ENCODE results near the gene CLIP1.

Gene CLIP1

GRCh38 chr12:122423258-122424165 lies 1.0 kb upstream of the CLIP1 start:
- Histone ChIP-seq H3K4me1 (ENCODE audit: low read length) (peaks cover 32% of the 10 kb centered on the region), H3K9me3 (ENCODE audit: insufficient read depth, low read length) (no peaks in the 10 kb centered on the region), H4K20me1 (ENCODE audit: insufficient read depth, low read length) (no peaks in the 10 kb centered on the region), H3K79me2 (ENCODE audit: low read length) (peaks cover 29% of the 10 kb centered on the region), H3K9ac (ENCODE audit: low read length) (peak overlapping the region; percentile 61), H3K27ac (ENCODE audit: low read length) (no peak overlapping the region), H3K4me2 (ENCODE audit: low read length) (peak overlapping the region; percentile 100), H3K4me3 (ENCODE audit: low read length) (peak overlapping the region; percentile 84), H2AFZ (ENCODE audit: low read depth, low read length) (peak overlapping the region; percentile 77), H3K27me3 (ENCODE audit: low read depth, low read length) (peaks cover 6% of the 10 kb centered on the region; the same call in 1 of the 2 replicates), H3K36me3 (replicated peaks; ENCODE audit: low read depth, low read length) (no peaks in the 10 kb centered on the region)
- no peak for TF ChIP-seq CTCF (IDR thresholded peaks at IDR 0.05; ENCODE audit: low read depth, low read length)
- TF ChIP-seq EZH2phosphoT487 (IDR thresholded peaks at IDR 0.05; ENCODE audit: low read depth), result no peak

GRCh38 chr12:122422730-122423257 lies 325 bp upstream of the CLIP1 start:
- H3K27ac ChIP-seq (ENCODE audit: low read length), result no peak overlapping the region
- H3K4me2 ChIP-seq (ENCODE audit: low read length), result peak overlapping the region; percentile 100

DNA sequence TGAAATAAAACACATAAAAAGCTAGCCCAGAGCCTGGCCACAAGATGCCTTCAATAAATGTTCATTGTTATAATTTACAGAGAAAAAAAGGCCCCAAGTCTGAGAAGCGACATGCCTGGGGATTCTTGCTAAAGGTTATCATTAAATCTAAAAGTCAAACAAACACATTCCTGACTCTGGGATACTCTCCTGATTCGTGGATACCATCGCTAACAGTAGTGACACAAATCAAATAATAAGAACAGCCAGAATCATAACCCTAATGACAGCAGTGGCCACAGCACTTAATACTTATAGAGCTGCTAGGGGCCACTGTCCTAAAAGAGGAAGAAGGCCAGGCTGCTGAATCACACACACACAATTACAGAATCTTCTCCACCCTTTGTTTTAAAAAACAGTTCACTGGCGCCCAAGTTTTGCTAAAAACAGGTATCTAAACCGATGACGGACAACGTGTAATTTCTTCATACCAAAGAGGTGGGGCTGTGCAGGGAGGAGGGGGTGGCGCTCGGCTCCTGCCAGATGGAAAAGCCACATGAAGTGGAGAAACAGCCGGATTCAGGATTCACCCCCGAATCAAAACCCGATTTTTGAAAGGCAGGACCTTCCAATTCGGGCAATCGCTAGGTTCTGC lies 1.2 kb downstream of the CLIP1 start:
- H3K27me3 ChIP-seq (ENCODE audit: low read depth, low read length), result peaks cover 6% of the 10 kb centered on the region; the same call in 1 of the 2 replicates
- no peaks in the 10 kb centered on the region for H3K36me3 ChIP-seq (replicated peaks; ENCODE audit: low read depth, low read length)
- H3K79me2 ChIP-seq (ENCODE audit: low read length), result peaks cover 46% of the 10 kb centered on the region
- H3K4me3 ChIP-seq (ENCODE audit: low read length), result peak overlapping the region; percentile 88
- H2AFZ ChIP-seq (ENCODE audit: low read depth, low read length), result peak overlapping the region; percentile 5
- H3K9me3 ChIP-seq (ENCODE audit: insufficient read depth, low read length), result no peaks in the 10 kb centered on the region
- no peaks in the 10 kb centered on the region for H4K20me1 ChIP-seq (ENCODE audit: insufficient read depth, low read length)
- peak overlapping the region; percentile 85 for H3K9ac ChIP-seq (ENCODE audit: low read length)
- peaks cover 49% of the 10 kb centered on the region for H3K4me1 ChIP-seq (ENCODE audit: low read length)
- TF ChIP-seq EZH2phosphoT487 (IDR thresholded peaks at IDR 0.05; ENCODE audit: low read depth) (no peak), CTCF (IDR thresholded peaks at IDR 0.05; ENCODE audit: low read depth, low read length) (no peak)
- H3K4me2 ChIP-seq (ENCODE audit: low read length), result peak overlapping the region; percentile 89
- peak overlapping the region; percentile 60 for H3K27ac ChIP-seq (ENCODE audit: low read length)

More at GRCh38 chr12:122422730-122423257, 325 bp upstream of the CLIP1 start:
- Histone ChIP-seq H3K36me3 (replicated peaks; ENCODE audit: low read depth, low read length) (no peaks in the 10 kb centered on the region), H4K20me1 (ENCODE audit: insufficient read depth, low read length) (no peaks in the 10 kb centered on the region), H3K9me3 (ENCODE audit: insufficient read depth, low read length) (no peaks in the 10 kb centered on the region), H3K27me3 (ENCODE audit: low read depth, low read length) (peaks cover 6% of the 10 kb centered on the region; the same call in 1 of the 2 replicates), H3K79me2 (ENCODE audit: low read length) (peaks cover 36% of the 10 kb centered on the region), H3K9ac (ENCODE audit: low read length) (peak overlapping the region; percentile 61), H3K4me3 (ENCODE audit: low read length) (peak overlapping the region; percentile 84), H3K4me1 (ENCODE audit: low read length) (peaks cover 39% of the 10 kb centered on the region), H2AFZ (ENCODE audit: low read depth, low read length) (peak overlapping the region; percentile 77)
- no peak for TF ChIP-seq EZH2phosphoT487 (IDR thresholded peaks at IDR 0.05; ENCODE audit: low read depth)
- TF ChIP-seq CTCF (IDR thresholded peaks at IDR 0.05; ENCODE audit: low read depth, low read length), result no peak
